Esophagus muscularis mucosa (tissue), 3 donors: ENCODE results near the gene TLX1.

Experiments
- CTCF ChIP-seq, 3 experiments: fragments of 200-600 bp in 2 of 3; fragments of 450-650 bp in 1 of 3; sonication (generic) in 2 of 3; IDR thresholded peaks; one replicate each; pipeline ENCODE4 v1.5.1; 2017 to 2019; ENCODE audit warnings: antibody characterized with exemption in 3 of 3, mild to moderate bottlenecking in 2 of 3, moderate library complexity in 1 of 3
- EP300 ChIP-seq: sonication (generic); formaldehyde crosslinking; IDR thresholded peaks from one replicate; pipeline ENCODE4 v1.6.1; 2017; ENCODE audit warnings: antibody characterized with exemption

- no peak for TF ChIP-seq CTCF (IDR thresholded peaks at IDR 0.05)
- TF ChIP-seq EP300, result no peak
Observed at GRCh38 chr10:101121654-101122031, 9.5 kb upstream of the TLX1 start.
